ENCODE measurements around the gene AOPEP.

The AOPEP gene

DNA sequence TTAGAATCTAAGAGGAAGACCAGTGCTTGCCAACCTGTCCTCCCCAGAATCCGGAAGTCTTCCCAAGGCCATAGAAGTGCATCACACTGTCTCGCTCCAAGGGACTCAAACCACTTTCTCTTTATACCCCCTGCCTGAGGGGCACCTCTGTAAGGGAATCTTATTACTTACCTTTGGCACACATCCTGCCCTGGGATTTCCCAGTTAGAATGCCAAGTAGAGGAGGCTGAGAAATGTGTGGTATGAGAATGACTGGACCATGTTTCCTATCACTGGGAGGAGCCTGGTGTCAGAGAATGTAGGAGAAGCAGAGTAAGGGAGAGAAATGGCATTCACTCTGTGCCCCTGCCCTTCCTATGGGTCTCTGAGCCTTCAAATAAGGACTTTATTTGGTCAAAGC lies 85.8 kb downstream of the AOPEP start:
- H3K79me2 ChIP-seq (ENCODE audit: insufficient read depth, low read length), result no peaks in the 10 kb centered on the region
- no peak overlapping the region for H3K4me3 ChIP-seq (ENCODE audit: low read length, poor library complexity, severe bottlenecking)
- H3K9ac ChIP-seq (ENCODE audit: low read depth, low read length, poor library complexity, severe bottlenecking), result no peak overlapping the region
- 0 out of 2 replicates have a peak, but pooled peaks cover 2% of the 10 kb centered on the region for H3K36me3 ChIP-seq (ENCODE audit: insufficient read depth, low read length)
- H3K9me3 ChIP-seq (ENCODE audit: insufficient read depth, low read depth, low read length), result no peaks in the 10 kb centered on the region
- no peaks in the 10 kb centered on the region for H4K20me1 ChIP-seq (ENCODE audit: insufficient read depth, low read length, poor library complexity, severe bottlenecking)
- H3K4me2 ChIP-seq (ENCODE audit: low read depth, low read length, poor library complexity, severe bottlenecking), result no peak overlapping the region
- no peak overlapping the region for H2AFZ ChIP-seq (ENCODE audit: low read length)
- peaks cover 3% of the 10 kb centered on the region for H3K4me1 ChIP-seq (ENCODE audit: insufficient read depth, low read length, poor library complexity, severe bottlenecking)
- H3F3A ChIP-seq (ENCODE audit: low read depth), result no peaks in the 10 kb centered on the region
- TF ChIP-seq CTCF (conservative IDR thresholded peaks at IDR 0.05; ENCODE audit: low read length) (no peak), EZH2phosphoT487 (IDR thresholded peaks at IDR 0.05; ENCODE audit: borderline replicate concordance) (no peak)
- H3K27me3 ChIP-seq (ENCODE audit: insufficient read depth, low read length, poor library complexity, severe bottlenecking), result no peaks in the 10 kb centered on the region
- H3K9me2 ChIP-seq (replicated peaks; ENCODE audit: low read depth, low read length), result no peaks in the 10 kb centered on the region

GRCh38 chr9:94813379-94813778 lies 86.9 kb downstream of the AOPEP start:
- H3K9me3 ChIP-seq (ENCODE audit: insufficient read depth, low read depth, low read length), result no peaks in the 10 kb centered on the region
- H3K79me2 ChIP-seq (ENCODE audit: insufficient read depth, low read length), result no peaks in the 10 kb centered on the region
- no peaks in the 10 kb centered on the region for H3F3A ChIP-seq (ENCODE audit: low read depth)
- H3K36me3 ChIP-seq (ENCODE audit: insufficient read depth, low read length), result 0 out of 2 replicates have a peak, but pooled peaks cover 2% of the 10 kb centered on the region
- no peaks in the 10 kb centered on the region for H3K27me3 ChIP-seq (ENCODE audit: insufficient read depth, low read length, poor library complexity, severe bottlenecking)
- no peak overlapping the region for H2AFZ ChIP-seq (ENCODE audit: low read length)
- H4K20me1 ChIP-seq (ENCODE audit: insufficient read depth, low read length, poor library complexity, severe bottlenecking), result no peaks in the 10 kb centered on the region
- TF ChIP-seq CTCF (conservative IDR thresholded peaks at IDR 0.05; ENCODE audit: low read length) (no peak), EZH2phosphoT487 (IDR thresholded peaks at IDR 0.05; ENCODE audit: borderline replicate concordance) (no peak)
- no peak overlapping the region for H3K4me2 ChIP-seq (ENCODE audit: low read depth, low read length, poor library complexity, severe bottlenecking)
- H3K9ac ChIP-seq (ENCODE audit: low read depth, low read length, poor library complexity, severe bottlenecking), result no peak overlapping the region
- H3K4me1 ChIP-seq (ENCODE audit: insufficient read depth, low read length, poor library complexity, severe bottlenecking), result peaks cover 3% of the 10 kb centered on the region
- no peaks in the 10 kb centered on the region for H3K9me2 ChIP-seq (replicated peaks; ENCODE audit: low read depth, low read length)
- no peak overlapping the region for H3K4me3 ChIP-seq (ENCODE audit: low read length, poor library complexity, severe bottlenecking)

DNA sequence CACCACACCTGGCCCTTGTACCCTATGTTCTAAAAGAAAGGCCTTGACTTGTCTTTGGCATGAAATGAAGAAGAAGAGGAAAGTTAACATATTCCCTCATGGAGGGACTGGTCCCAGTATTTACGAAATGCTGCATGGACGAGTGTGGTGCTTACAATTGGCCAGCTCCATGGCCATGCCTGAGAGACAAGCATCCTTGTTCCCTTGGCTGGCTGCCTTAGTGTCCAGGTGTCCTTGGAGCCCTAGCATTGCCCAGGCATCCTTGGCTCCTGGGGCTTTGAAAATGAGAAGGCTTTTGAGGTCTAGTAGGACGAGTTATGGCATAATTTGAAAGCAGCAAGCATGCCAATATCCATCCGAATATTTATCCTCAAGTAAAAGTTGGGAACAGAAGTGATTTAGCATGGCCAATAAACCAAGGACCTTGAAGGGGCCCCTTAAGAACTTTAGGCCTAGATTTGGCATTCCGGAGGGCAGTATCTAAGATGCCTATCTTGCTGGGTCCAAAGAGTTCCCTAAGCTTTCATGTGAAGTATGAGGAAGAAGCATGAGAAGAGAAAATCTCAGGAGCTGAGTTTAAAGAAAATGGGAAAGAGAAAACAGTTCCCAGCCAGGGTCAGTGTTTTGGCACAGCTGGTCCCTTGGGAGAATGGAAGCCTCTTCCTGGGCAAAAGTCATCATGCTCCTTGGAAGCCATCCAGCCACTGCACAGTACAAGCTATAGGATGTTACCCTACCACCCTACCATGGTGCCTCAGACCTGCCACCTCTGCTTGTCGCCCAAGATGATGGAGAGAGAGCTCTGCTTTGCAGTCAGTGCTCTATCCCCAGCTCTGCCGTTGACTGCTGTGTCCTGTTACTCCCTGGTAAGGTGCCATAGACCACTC lies 91.0 kb downstream of the AOPEP start:
- Histone ChIP-seq H3K27me3 (ENCODE audit: insufficient read depth, low read length, poor library complexity, severe bottlenecking) (no peaks in the 10 kb centered on the region), H3K9ac (ENCODE audit: low read depth, low read length, poor library complexity, severe bottlenecking) (no peak overlapping the region), H3K4me2 (ENCODE audit: low read depth, low read length, poor library complexity, severe bottlenecking) (no peak overlapping the region), H3K4me3 (ENCODE audit: low read length, poor library complexity, severe bottlenecking) (no peak overlapping the region), H3K4me1 (ENCODE audit: insufficient read depth, low read length, poor library complexity, severe bottlenecking) (peaks cover 3% of the 10 kb centered on the region), H2AFZ (ENCODE audit: low read length) (no peak overlapping the region), H4K20me1 (ENCODE audit: insufficient read depth, low read length, poor library complexity, severe bottlenecking) (no peaks in the 10 kb centered on the region), H3K9me2 (replicated peaks; ENCODE audit: low read depth, low read length) (no peaks in the 10 kb centered on the region), H3K36me3 (ENCODE audit: insufficient read depth, low read length) (0 out of 2 replicates have a peak, but pooled peaks cover 2% of the 10 kb centered on the region), H3K79me2 (ENCODE audit: insufficient read depth, low read length) (no peaks in the 10 kb centered on the region), H3F3A (ENCODE audit: low read depth) (no peaks in the 10 kb centered on the region), H3K9me3 (ENCODE audit: insufficient read depth, low read depth, low read length) (no peaks in the 10 kb centered on the region)
- no peak for TF ChIP-seq CTCF (conservative IDR thresholded peaks at IDR 0.05; ENCODE audit: low read length)
- TF ChIP-seq EZH2phosphoT487 (IDR thresholded peaks at IDR 0.05; ENCODE audit: borderline replicate concordance), result no peak
